K562 (cell line): ENCODE measurements around the gene KSR2. TPM values are rescaled to one million over a fixed set of nuclear protein-coding genes. Genes with fewer than 3 reads are reported as not detected.

Experiments used
- CXXC5 ChIP-seq: fragments of 250-450 bp; sonication (Bioruptor Pico); IDR thresholded peaks from 2 replicates; pipeline ENCODE4 v1.8.0; 2022; ENCODE audit warnings: inconsistent platforms, mild to moderate bottlenecking, moderate library complexity
- DMBX1 ChIP-seq: fragments of 250-450 bp; sonication (Bioruptor Pico); IDR thresholded peaks from 2 replicates; pipeline ENCODE4 v1.8.0; 2022; ENCODE audit warnings: inconsistent platforms, mild to moderate bottlenecking, moderate library complexity, borderline replicate concordance
- ETV1 ChIP-seq: fragments of 450-650 bp; conservative IDR thresholded peaks from 2 replicates; pipeline ENCODE4 v1.6.1; 2016; ENCODE audit warnings: missing genetic modification characterization, control low read depth, low read depth, missing compliant biosample characterization
- FOXM1 ChIP-seq, 2 experiments: fragments of 450-650 bp in 1 of 2; sonication (generic) in 1 of 2; formaldehyde crosslinking in 1 of 2; IDR thresholded peaks; 2 replicates each; pipeline versions ENCODE4 v1.6.1 to v1.9.0; 2017 to 2022; ENCODE audit warnings: low read depth in 2 of 2, mild to moderate bottlenecking in 2 of 2, missing genetic modification reagents in 1 of 2, moderate library complexity in 1 of 2
- KDM5B ChIP-seq: fragments of 200-600 bp; sonication (generic); IDR thresholded peaks from 2 replicates; pipeline ENCODE4 v1.6.1; 2012; ENCODE audit warnings: low read depth, mild to moderate bottlenecking, moderate library complexity, low read length, control low read depth, inconsistent platforms; ENCODE audit not compliant: insufficient replicate concordance
- KHSRP ChIP-seq: fragments of 450-650 bp; IDR thresholded peaks from 2 replicates; pipeline ENCODE4 v1.6.1; 2017
- MAFF ChIP-seq: IDR thresholded peaks from 2 replicates; pipeline ENCODE4 v1.6.1; 2012; ENCODE audit warnings: low read length, improper control_type of control experiment
- MAZ ChIP-seq, 2 experiments: fragments of 450-650 bp in 1 of 2; sonication (generic) in 1 of 2; formaldehyde crosslinking; IDR thresholded peaks in 1 of 2; conservative IDR thresholded peaks in 1 of 2; 2 replicates each; pipeline versions ENCODE4 v1.4.0 to v1.5.0; 2020; ENCODE audit warnings: mild to moderate bottlenecking in 1 of 2, missing genetic modification reagents in 1 of 2
- RB1 ChIP-seq: fragments of 450-650 bp; IDR thresholded peaks from 2 replicates; pipeline ENCODE4 v1.6.1; 2017; ENCODE audit warnings: low read depth, mild to moderate bottlenecking
- ZNF165 ChIP-seq: fragments of 250-450 bp; sonication (Bioruptor Pico); IDR thresholded peaks from 2 replicates; pipeline ENCODE4 v1.4.0; 2020; ENCODE audit warnings: borderline replicate concordance
- ZNF184 ChIP-seq: sonication (generic); formaldehyde crosslinking; IDR thresholded peaks from 2 replicates; pipeline ENCODE4 v1.5.0; 2020; ENCODE audit warnings: missing genetic modification reagents
- ZNF551 ChIP-seq: fragments of 250-450 bp; sonication (Bioruptor Pico); IDR thresholded peaks from 2 replicates; pipeline ENCODE4 v1.5.0; 2021; ENCODE audit warnings: mild to moderate bottlenecking, moderate library complexity
- ZNF668 ChIP-seq: fragments of 250-450 bp; sonication (Bioruptor Pico); IDR thresholded peaks from 2 replicates; pipeline ENCODE4 v1.8.0; 2022; ENCODE audit warnings: mild to moderate bottlenecking, inconsistent platforms
- ZNF830 ChIP-seq: fragments of 250-450 bp; sonication (Bioruptor Pico); IDR thresholded peaks from 2 replicates; pipeline ENCODE4 v1.5.0; 2021; ENCODE audit warnings: mild to moderate bottlenecking
- polyA plus RNA-seq, 8 experiments: library from polyadenylated mRNA; depleted of rRNA in 4 of 8; stranded (reverse) in 5 of 8; unstranded in 3 of 8; fragments of >200 nt; fragmentation: Nextera tagmentation in 2 of 8; fragmentation: Illumina TruSeq in 1 of 8; extraction: Ambion mirVana in 2 of 8; extraction: Trizol in 1 of 8; gene quantifications; 2 replicates each; pipeline versions ENCODE4 v1.2.1 to v1.2.3, GENCODE V29; 2011 to 2014; ENCODE audit warnings: inconsistent platforms in 1 of 8, missing spikeins in 1 of 8
- total RNA-seq, 7 experiments: library from RNA; depleted of rRNA in 6 of 7; stranded (reverse); fragments of >200 nt in 6 of 7; fragmentation: Illumina TruSeq in 2 of 7; extraction: Trizol in 2 of 7; gene quantifications; 2 replicates each; pipeline versions ENCODE4 v1.2.1 to v1.2.3, GENCODE V29; 2011 to 2021; ENCODE audit warnings: low replicate concordance in 1 of 7
- TF ChIP-seq, protein P1 (sequence below): fragments of 250-450 bp; sonication (Bioruptor Pico); IDR thresholded peaks from 2 replicates; pipeline ENCODE4 v1.4.0; 2020; ENCODE audit warnings: mild to moderate bottlenecking, moderate library complexity, borderline replicate concordance
- TF ChIP-seq, protein P2 (sequence below): sonication (generic); formaldehyde crosslinking; IDR thresholded peaks from 2 replicates; pipeline ENCODE4 v1.9.0; 2022; ENCODE audit warnings: mild to moderate bottlenecking, missing genetic modification reagents
- TF ChIP-seq, protein P3 (sequence below): sonication (generic); formaldehyde crosslinking; IDR thresholded peaks from 2 replicates; pipeline ENCODE4 v1.4.0; 2020; ENCODE audit warnings: mild to moderate bottlenecking, missing genetic modification reagents

Gene KSR2
- total and polyA plus RNA-seq, 9 of the 15 experiments (the other 6 are each of a cell fraction or from before 2014, with no cell fraction given): not detected

DNA sequence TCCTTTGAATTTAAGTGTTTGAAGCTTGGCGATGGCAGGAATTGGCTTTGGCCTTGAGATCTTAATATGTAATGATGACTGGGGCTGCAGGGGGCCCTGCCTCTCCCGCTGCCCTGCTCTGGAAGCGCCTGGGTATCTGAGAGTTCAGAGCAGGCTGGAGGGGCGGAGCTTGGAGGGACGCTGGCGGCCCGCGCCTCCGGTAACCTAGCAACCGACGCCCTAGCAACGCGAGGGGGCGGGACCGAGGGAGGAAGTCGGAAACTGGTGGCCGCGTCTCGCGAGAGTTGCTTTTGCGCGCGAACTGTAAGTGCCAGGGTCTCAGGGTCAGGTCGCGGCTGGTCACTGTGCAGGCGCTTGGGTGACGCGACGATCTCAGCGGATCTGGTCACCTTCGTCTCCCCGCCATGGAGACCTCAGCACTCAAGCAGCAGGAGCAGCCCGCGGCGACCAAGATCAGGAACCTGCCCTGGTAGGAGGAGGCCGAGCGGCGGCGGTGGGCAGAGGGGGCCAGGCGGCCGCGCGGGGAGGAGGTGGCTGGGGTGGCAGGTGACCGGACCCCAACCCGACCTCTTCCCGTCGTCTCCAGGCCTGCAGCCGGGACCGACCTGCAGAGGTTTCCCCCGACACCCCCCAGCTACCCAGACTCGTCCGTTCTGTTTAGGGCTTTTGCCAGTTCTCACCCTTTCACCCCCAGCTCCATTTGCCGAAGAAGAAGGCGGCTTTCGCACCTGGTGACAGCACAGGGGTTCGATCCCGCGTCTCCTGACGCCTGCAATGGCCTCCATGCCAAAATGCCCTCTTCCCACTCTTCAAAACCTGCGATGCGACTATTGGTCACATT is 47.9 kb upstream of the KSR2 start, which contains the start of gene RFC5 (continued):
- TF ChIP-seq, protein P1, sequence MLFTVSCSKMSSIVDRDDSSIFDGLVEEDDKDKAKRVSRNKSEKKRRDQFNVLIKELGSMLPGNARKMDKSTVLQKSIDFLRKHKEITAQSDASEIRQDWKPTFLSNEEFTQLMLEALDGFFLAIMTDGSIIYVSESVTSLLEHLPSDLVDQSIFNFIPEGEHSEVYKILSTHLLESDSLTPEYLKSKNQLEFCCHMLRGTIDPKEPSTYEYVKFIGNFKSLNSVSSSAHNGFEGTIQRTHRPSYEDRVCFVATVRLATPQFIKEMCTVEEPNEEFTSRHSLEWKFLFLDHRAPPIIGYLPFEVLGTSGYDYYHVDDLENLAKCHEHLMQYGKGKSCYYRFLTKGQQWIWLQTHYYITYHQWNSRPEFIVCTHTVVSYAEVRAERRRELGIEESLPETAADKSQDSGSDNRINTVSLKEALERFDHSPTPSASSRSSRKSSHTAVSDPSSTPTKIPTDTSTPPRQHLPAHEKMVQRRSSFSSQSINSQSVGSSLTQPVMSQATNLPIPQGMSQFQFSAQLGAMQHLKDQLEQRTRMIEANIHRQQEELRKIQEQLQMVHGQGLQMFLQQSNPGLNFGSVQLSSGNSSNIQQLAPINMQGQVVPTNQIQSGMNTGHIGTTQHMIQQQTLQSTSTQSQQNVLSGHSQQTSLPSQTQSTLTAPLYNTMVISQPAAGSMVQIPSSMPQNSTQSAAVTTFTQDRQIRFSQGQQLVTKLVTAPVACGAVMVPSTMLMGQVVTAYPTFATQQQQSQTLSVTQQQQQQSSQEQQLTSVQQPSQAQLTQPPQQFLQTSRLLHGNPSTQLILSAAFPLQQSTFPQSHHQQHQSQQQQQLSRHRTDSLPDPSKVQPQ (CRISPR knock-in tag): no peak
- peak; percentile 99 for TF ChIP-seq RB1
- TF ChIP-seq ETV1 (tag): no peak
- no peak for TF ChIP-seq DMBX1 (CRISPR knock-in tag)
- TF ChIP-seq ZNF551: no peak
- TF ChIP-seq MAFF: peak; percentile 74; the same call in 1 of the 2 replicates
- TF ChIP-seq ZNF165: no peak
- TF ChIP-seq, protein P2, sequence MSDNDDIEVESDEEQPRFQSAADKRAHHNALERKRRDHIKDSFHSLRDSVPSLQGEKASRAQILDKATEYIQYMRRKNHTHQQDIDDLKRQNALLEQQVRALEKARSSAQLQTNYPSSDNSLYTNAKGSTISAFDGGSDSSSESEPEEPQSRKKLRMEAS: peak; percentile 71
- peak; percentile 90 for TF ChIP-seq KDM5B
- TF ChIP-seq ZNF668: no peak
- TF ChIP-seq MAZ (CRISPR knock-in tag; conservative IDR thresholded peaks at IDR 0.05 in 1 of 2, IDR thresholded peaks at IDR 0.05 in 1 of 2): peak; percentile 60 to 66; a peak in 2 of 4 replicates
- TF ChIP-seq CXXC5 (CRISPR knock-in tag): peak; percentile 94
- no peak for TF ChIP-seq KHSRP
- TF ChIP-seq, protein P3, sequence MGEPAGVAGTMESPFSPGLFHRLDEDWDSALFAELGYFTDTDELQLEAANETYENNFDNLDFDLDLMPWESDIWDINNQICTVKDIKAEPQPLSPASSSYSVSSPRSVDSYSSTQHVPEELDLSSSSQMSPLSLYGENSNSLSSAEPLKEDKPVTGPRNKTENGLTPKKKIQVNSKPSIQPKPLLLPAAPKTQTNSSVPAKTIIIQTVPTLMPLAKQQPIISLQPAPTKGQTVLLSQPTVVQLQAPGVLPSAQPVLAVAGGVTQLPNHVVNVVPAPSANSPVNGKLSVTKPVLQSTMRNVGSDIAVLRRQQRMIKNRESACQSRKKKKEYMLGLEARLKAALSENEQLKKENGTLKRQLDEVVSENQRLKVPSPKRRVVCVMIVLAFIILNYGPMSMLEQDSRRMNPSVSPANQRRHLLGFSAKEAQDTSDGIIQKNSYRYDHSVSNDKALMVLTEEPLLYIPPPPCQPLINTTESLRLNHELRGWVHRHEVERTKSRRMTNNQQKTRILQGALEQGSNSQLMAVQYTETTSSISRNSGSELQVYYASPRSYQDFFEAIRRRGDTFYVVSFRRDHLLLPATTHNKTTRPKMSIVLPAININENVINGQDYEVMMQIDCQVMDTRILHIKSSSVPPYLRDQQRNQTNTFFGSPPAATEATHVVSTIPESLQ: peak; percentile 76; the same call in 1 of the 2 replicates
- no peak for TF ChIP-seq ZNF830
- TF ChIP-seq FOXM1 (IDR thresholded peaks at IDR 0.05; ENCODE audit: low read depth): no peak
- no peak for TF ChIP-seq FOXM1 (CRISPR knock-in tag; IDR thresholded peaks at IDR 0.05; ENCODE audit: low read depth)
- no peak for TF ChIP-seq ZNF184 (CRISPR knock-in tag)
